PFSK-1 (cell line): ENCODE measurements around the gene TBRG1.

Experiments
- FOXP2 ChIP-seq: optimal IDR thresholded peaks from 2 replicates; pipeline ENCODE3; 2011; ENCODE audit warnings: borderline replicate concordance, control low read depth, inconsistent platforms; ENCODE audit not compliant: insufficient read depth; ENCODE audit errors: extremely low read length, extremely low read depth
- POLR2AphosphoS5 ChIP-seq: IDR thresholded peaks from 2 replicates; pipeline ENCODE4 v1.6.1; 2012; ENCODE audit warnings: low read depth, mild to moderate bottlenecking, control low read depth, low read length, moderate library complexity
- REST ChIP-seq, 2 experiments: IDR thresholded peaks; 2 replicates each; pipeline versions ENCODE4 v1.6.1 to v1.8.0; 2011 to 2012; ENCODE audit warnings: low read depth in 2 of 2, low read length in 2 of 2, control low read depth in 1 of 2, inconsistent platforms in 1 of 2, mild to moderate bottlenecking in 1 of 2, moderate library complexity in 1 of 2; ENCODE audit not compliant: insufficient read depth in 1 of 2
- SIN3A ChIP-seq: IDR thresholded peaks from 2 replicates; pipeline ENCODE4 v1.6.1; 2012; ENCODE audit warnings: mild to moderate bottlenecking, low read length, moderate library complexity, borderline replicate concordance; ENCODE audit not compliant: insufficient read depth
- TAF1 ChIP-seq: IDR thresholded peaks from 2 replicates; pipeline ENCODE4 v1.6.1; 2012; ENCODE audit warnings: low read length, control low read depth, borderline replicate concordance; ENCODE audit not compliant: insufficient read depth

TBRG1 gene

GRCh38 chr11:124612567-124613246 lies 10.0 kb upstream of the TBRG1 start:
- TF ChIP-seq REST (IDR thresholded peaks at IDR 0.05; ENCODE audit: insufficient read depth in 1 of 2, low read depth in 2 of 2, low read length in 2 of 2) (peak; percentile 63 to 86), TAF1 (no peak)

- TF ChIP-seq TAF1 (no peak), SIN3A (no peak), POLR2AphosphoS5 (no peak), REST (IDR thresholded peaks at IDR 0.05; ENCODE audit: insufficient read depth in 1 of 2, low read depth in 2 of 2, low read length in 2 of 2) (no peak), FOXP2 (no peak)
These were observed 3.8 kb upstream of the TBRG1 start for GRCh38 chr11:124618863-124619262.

GRCh38 chr11:124623861-124624525 lies 1.3 kb downstream of the TBRG1 start:
- TF ChIP-seq SIN3A: no peak
- TF ChIP-seq REST (IDR thresholded peaks at IDR 0.05; ENCODE audit: insufficient read depth in 1 of 2, low read depth in 2 of 2, low read length in 2 of 2): no peak
- no peak for TF ChIP-seq POLR2AphosphoS5
- TF ChIP-seq FOXP2: no peak
- no peak for TF ChIP-seq TAF1

GRCh38 chr11:124625504-124626168 lies 3.0 kb downstream of the TBRG1 start:
- TF ChIP-seq SIN3A (no peak), TAF1 (no peak), REST (IDR thresholded peaks at IDR 0.05; ENCODE audit: insufficient read depth in 1 of 2, low read depth in 2 of 2, low read length in 2 of 2) (no peak), POLR2AphosphoS5 (no peak), FOXP2 (no peak)
